Measurements from ENCODE around the gene HMX2.

The HMX2 gene

DNA sequence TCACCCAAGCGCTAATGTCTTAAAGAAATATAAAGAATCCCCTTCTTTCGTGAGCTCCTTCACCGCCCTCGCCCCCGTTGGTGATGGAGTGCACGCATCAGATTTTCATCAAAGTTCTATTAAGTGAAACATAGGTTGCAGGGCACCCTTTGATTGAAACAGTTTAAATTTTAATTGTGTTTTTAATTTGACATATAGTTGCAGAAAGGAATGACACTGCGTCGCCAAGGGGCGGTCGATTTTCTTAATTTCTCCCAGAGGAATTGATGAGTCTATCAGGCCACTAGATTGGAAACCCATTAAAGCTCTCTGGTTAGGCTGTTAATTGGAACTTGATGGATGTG lies 4.1 kb upstream of the HMX2 start:
- Histone ChIP-seq H3K9ac (ENCODE audit: low read depth, low read length) (no peak overlapping the region), H3K4me1 (ENCODE audit: insufficient read depth, low read length) (peaks cover 3% of the 10 kb centered on the region), H3K36me3 (ENCODE audit: insufficient read depth, low read length) (no peaks in the 10 kb centered on the region), H3K9me3 (ENCODE audit: control insufficient read depth, insufficient read depth, low read length) (no peaks in the 10 kb centered on the region)

DNA sequence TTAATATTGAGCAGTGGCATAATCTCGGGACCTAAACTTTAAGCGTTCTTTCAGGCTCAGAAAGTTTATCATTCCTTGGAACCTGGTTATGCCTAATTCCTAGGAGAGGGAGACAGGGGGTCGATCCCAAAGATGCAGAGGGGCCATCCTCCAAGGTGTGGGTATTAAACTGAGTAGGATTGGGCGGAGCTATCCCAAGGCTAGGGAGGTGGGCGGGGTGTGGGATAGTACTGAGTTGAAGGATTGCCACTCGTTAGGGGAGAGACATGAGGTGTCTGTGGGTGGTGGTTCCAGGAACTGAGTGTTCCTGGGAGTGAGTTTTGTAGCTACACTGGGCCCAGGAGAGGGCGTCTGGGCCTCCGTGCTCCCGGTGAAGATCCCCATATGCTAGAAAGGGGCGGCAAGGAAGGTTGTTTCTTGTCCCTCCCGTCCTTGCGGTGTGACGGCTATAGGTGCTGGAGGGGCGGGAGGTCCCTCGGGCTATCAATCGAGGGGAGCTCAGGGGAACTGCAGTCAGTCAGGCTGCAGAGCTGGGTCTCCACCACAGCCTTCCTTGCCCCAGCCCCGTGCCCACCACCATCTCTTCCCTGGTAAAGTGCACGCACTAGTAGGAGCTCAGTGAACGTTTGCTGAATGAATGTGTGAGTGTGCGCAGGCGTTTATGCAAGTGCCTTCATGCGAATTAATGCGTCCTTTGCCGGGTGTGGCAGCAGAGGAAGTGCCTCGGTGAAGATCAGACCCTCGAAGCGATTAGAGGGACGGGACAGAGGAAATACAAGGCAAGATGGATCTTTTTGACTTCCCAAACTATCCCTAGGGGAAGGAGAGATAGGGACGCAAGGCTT lies 3.0 kb upstream of the HMX2 start:
- H3K36me3 ChIP-seq (ENCODE audit: insufficient read depth, low read length) = no peaks in the 10 kb centered on the region
- no peaks in the 10 kb centered on the region; the same call in 1 of the 2 replicates for H3K4me1 ChIP-seq (ENCODE audit: insufficient read depth, low read length)
- no peaks in the 10 kb centered on the region for H3K9me3 ChIP-seq (ENCODE audit: control insufficient read depth, insufficient read depth, low read length)
- no peak overlapping the region; the same call in 1 of the 2 replicates for H3K9ac ChIP-seq (ENCODE audit: low read depth, low read length)

DNA sequence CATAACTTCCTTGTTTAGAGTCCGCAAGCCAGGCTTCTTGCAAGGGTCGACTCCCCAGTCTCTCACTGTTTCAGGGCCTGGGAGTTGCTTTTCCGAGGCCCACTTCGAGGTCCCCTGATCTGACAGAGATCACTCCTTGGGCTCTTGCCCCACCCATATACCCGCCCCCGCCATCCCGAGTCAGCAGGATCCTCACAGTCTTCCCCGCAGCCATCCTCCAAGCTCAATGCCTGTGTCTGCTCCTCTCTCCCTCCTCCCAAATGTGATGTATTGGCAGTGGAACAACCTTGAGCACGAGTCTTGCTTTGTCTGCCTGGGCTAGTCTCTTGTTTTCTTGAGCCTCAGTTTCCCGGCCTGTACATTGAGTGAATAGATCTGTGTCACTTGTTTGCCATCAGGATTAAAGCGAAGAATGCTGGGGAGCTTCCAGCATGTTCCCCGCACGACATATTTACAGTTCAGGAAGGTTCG lies 2.4 kb upstream of the HMX2 start:
- no peaks in the 10 kb centered on the region for H3K36me3 ChIP-seq (ENCODE audit: insufficient read depth, low read length)
- no peaks in the 10 kb centered on the region; the same call in 1 of the 2 replicates for H3K4me1 ChIP-seq (ENCODE audit: insufficient read depth, low read length)
- H3K9me3 ChIP-seq (ENCODE audit: control insufficient read depth, insufficient read depth, low read length) = no peaks in the 10 kb centered on the region
- no peak overlapping the region; the same call in 1 of the 2 replicates for H3K9ac ChIP-seq (ENCODE audit: low read depth, low read length)

- H3K9me3 ChIP-seq (ENCODE audit: control insufficient read depth, insufficient read depth, low read length) = no peaks in the 10 kb centered on the region
- H3K4me1 ChIP-seq (ENCODE audit: insufficient read depth, low read length) = no peaks in the 10 kb centered on the region; the same call in 1 of the 2 replicates
- H3K9ac ChIP-seq (ENCODE audit: low read depth, low read length) = no peak overlapping the region; the same call in 1 of the 2 replicates
- H3K36me3 ChIP-seq (ENCODE audit: insufficient read depth, low read length) = no peaks in the 10 kb centered on the region
Measured at GRCh38 chr10:123146013-123146893, 1.7 kb upstream of the HMX2 start.

GRCh38 chr10:123146894-123147634 lies 872 bp upstream of the HMX2 start:
- H3K36me3 ChIP-seq (ENCODE audit: insufficient read depth, low read length) = no peaks in the 10 kb centered on the region
- no peaks in the 10 kb centered on the region for H3K9me3 ChIP-seq (ENCODE audit: control insufficient read depth, insufficient read depth, low read length)
- peaks cover 5% of the 10 kb centered on the region for H3K4me1 ChIP-seq (ENCODE audit: insufficient read depth, low read length)
- H3K9ac ChIP-seq (ENCODE audit: low read depth, low read length) = no peak overlapping the region

DNA sequence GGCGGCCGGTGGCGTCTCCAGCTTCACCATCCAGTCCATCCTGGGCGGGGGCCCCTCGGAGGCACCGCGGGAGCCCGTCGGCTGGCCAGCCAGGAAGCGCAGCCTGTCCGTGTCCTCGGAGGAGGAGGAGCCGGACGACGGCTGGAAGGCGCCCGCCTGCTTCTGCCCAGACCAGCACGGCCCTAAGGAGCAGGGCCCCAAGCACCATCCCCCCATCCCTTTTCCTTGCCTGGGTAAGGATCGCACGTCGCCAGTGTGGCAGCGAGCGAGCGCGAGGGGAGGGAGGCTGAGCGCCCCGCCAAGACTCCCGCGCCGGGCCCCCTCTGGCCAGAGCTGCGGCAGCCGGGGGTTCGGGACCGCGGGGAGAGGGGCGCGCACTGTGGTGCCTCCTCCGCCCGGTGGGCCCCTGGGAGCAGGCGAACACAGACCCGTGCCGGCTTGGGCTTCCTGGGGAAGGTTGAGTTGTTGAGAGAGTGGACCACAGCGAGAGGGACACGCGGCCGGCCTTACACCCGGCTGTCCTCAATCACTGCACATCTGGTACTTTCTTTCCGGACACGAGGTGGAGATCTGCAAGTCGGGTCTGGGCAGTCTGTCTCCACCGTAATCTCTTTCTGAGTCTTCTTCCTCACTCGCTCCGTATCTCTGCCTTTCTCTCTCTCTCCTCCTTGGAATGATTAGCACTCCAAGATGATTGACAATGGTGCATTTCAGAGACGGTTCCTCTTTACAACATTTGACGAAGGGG lies 652 bp downstream of the HMX2 start:
- no peaks in the 10 kb centered on the region for H3K9me3 ChIP-seq (ENCODE audit: control insufficient read depth, insufficient read depth, low read length)
- H3K9ac ChIP-seq (ENCODE audit: low read depth, low read length) = peak overlapping the region; percentile 31; the same call in 1 of the 2 replicates
- peaks cover 5% of the 10 kb centered on the region for H3K4me1 ChIP-seq (ENCODE audit: insufficient read depth, low read length)
- no peaks in the 10 kb centered on the region for H3K36me3 ChIP-seq (ENCODE audit: insufficient read depth, low read length)

DNA sequence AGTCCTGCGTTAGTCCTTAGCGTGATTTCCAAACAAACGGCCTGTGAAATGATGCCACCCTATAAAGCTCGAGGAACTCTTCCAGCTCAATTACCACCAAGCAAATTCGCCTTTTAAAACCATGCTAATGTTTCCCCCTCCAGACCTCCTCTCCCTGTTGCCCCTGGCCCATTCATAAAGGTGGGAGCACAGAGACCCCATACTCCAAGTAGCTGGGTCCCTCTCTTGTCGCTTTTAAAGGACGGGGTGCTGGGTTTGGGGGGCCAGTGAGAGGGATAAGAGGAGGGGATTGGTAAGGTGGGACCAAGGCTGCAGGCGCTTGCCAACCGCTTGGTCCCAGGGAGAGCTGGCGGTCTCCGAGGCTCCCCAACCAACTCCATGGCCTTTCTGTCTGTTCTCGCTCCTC lies 1.2 kb downstream of the HMX2 start:
- Histone ChIP-seq H3K4me1 (ENCODE audit: insufficient read depth, low read length) (peaks cover 5% of the 10 kb centered on the region), H3K9me3 (ENCODE audit: control insufficient read depth, insufficient read depth, low read length) (no peaks in the 10 kb centered on the region), H3K36me3 (ENCODE audit: insufficient read depth, low read length) (no peaks in the 10 kb centered on the region), H3K9ac (ENCODE audit: low read depth, low read length) (peak overlapping the region; percentile 26; the same call in 1 of the 2 replicates)

GRCh38 chr10:123149568-123150270 lies 1.8 kb downstream of the HMX2 start:
- Histone ChIP-seq H3K9ac (ENCODE audit: low read depth, low read length) (peak overlapping the region; percentile 26; the same call in 1 of the 2 replicates), H3K4me1 (ENCODE audit: insufficient read depth, low read length) (peaks cover 5% of the 10 kb centered on the region)

DNA sequence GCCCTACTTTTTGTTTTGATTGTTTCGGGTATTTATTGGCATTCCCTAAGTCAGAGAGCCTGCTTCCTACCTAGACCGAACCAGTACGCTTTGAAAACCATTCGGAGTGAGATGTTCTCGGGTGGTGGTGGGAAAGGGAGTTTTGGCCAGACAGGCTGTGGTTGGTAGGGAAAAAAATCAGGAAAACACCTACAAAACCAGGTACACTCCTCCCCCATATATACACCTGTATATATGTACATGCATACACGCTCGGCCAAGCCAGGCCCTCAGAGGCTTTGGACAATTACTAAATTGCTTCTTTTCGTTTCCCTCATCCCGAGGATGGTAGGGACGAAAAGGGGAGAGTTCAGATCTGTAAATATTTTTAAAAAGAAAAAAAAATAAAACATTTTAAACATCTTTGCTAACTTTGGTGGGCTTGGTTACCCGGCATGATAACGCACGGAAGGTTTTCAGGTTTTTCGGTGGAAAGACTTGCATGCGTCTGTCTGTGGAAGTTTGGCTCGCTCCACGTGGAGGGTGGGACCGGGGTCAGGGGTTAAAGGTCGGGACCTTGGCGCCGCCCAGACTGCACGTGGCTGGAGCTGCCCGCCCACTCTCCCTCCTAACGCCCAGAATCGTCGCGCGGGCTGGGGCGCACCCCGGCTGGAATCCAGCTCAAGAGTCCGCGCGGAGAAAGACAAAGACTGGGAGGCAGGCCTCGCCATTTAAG lies 2.5 kb downstream of the HMX2 start:
- no peaks in the 10 kb centered on the region for H3K9me3 ChIP-seq (ENCODE audit: control insufficient read depth, insufficient read depth, low read length)
- H3K9ac ChIP-seq (ENCODE audit: low read depth, low read length) = peak overlapping the region; percentile 46; the same call in 1 of the 2 replicates
- H3K4me1 ChIP-seq (ENCODE audit: insufficient read depth, low read length) = peaks cover 5% of the 10 kb centered on the region
- H3K36me3 ChIP-seq (ENCODE audit: insufficient read depth, low read length) = no peaks in the 10 kb centered on the region

More at GRCh38 chr10:123149568-123150270, 1.8 kb downstream of the HMX2 start:
- no peaks in the 10 kb centered on the region for H3K9me3 ChIP-seq (ENCODE audit: control insufficient read depth, insufficient read depth, low read length)
- H3K36me3 ChIP-seq (ENCODE audit: insufficient read depth, low read length) = no peaks in the 10 kb centered on the region

- H3K36me3 ChIP-seq (ENCODE audit: insufficient read depth, low read length) = peaks cover 4% of the 10 kb centered on the region
- H3K4me1 ChIP-seq (ENCODE audit: insufficient read depth, low read length) = peaks cover 5% of the 10 kb centered on the region
- H3K9me3 ChIP-seq (ENCODE audit: control insufficient read depth, insufficient read depth, low read length) = no peaks in the 10 kb centered on the region
- H3K9ac ChIP-seq (ENCODE audit: low read depth, low read length) = peak overlapping the region; percentile 46
Measured at GRCh38 chr10:123150986-123151736, 3.2 kb downstream of the HMX2 start.

DNA sequence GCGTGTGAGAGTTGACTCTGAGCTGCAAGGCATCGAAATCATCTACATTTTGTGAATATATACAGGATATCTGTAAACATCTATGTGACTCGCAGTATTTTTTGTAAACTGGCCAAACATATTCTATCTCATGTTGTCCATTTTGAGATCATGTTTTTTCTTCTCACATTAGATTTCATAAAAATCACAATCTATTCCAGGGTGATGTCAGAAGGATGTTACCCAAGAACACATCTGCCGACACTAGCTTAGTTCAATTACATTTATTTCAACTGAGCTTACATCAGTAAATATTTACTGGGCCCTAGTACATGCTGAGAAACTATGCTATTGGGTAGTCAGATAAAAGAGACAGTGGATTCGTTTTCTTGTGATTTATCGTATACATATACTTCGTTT lies 3.8 kb downstream of the HMX2 start:
- H3K4me1 ChIP-seq (ENCODE audit: insufficient read depth, low read length) = peaks cover 5% of the 10 kb centered on the region
- no peaks in the 10 kb centered on the region for H3K9me3 ChIP-seq (ENCODE audit: control insufficient read depth, insufficient read depth, low read length)
- peak overlapping the region; percentile 46; the same call in 1 of the 2 replicates for H3K9ac ChIP-seq (ENCODE audit: low read depth, low read length)
- H3K36me3 ChIP-seq (ENCODE audit: insufficient read depth, low read length) = peaks cover 8% of the 10 kb centered on the region

DNA sequence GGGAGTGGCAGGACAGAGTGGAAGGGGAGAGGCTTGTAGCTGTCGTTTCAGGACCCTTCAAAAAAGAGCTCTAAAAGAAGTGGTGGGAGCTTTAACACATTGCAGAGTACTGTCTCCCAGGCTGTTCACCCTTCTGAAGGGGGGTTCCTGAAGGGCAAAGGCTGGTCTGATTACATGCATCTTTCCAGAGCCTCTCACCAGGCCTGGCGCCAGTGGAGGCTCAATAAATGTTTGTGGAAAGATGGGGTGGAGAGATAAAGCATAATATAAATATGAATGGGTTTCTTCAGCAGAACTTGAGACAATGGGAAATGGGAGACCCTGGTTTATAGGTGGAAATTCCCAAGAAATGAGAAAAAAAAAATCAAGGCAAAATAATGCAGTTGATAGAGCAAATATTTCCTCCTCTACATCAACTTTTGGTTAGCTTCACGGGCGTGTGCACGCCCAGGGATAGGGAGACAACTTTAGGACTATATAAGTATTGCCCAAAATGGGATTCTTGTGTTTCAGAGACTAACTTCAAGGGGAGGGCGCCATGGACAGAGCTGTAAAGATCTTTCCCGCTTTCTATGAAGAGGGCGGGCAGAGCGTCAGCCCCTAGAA lies 5.7 kb downstream of the HMX2 start:
- H3K9me3 ChIP-seq (ENCODE audit: control insufficient read depth, insufficient read depth, low read length) = no peaks in the 10 kb centered on the region
- H3K9ac ChIP-seq (ENCODE audit: low read depth, low read length) = no peak overlapping the region
- H3K4me1 ChIP-seq (ENCODE audit: insufficient read depth, low read length) = peaks cover 5% of the 10 kb centered on the region
- H3K36me3 ChIP-seq (ENCODE audit: insufficient read depth, low read length) = peaks cover 8% of the 10 kb centered on the region

Measured in ES-I3 (cell line).